ENCODE results near the gene RASAL2. TPM values are rescaled to one million over a fixed set of nuclear protein-coding genes. Genes with fewer than 3 reads are reported as not detected.
A peak's percentile ranks its signal among the peaks of the same experiment; 100 is the strongest.

The RASAL2 gene
- total and polyA plus RNA-seq, 9 of the 15 experiments (the other 6 are each of a cell fraction or from before 2014, with no cell fraction given), result 0.13 to 1.0 (median 0.62) TPM

GRCh38 chr1:178093494-178093950 lies 382 bp upstream of the RASAL2 start (continued):
- TF ChIP-seq ARID1B (IDR thresholded peaks at IDR 0.05), result no peak
- TF ChIP-seq HMBOX1 (IDR thresholded peaks at IDR 0.05), result no peak
- TF ChIP-seq HDAC1 (IDR thresholded peaks at IDR 0.05), result no peak
- TF ChIP-seq XRCC3 (IDR thresholded peaks at IDR 0.05), result no peak
- no peak for TF ChIP-seq PRMT5 (CRISPR knock-in tag; IDR thresholded peaks at IDR 0.05)
- no peak for TF ChIP-seq CLOCK (CRISPR knock-in tag; IDR thresholded peaks at IDR 0.05; ENCODE audit: borderline replicate concordance)
- no peak for TF ChIP-seq MTA3 (IDR thresholded peaks at IDR 0.05; ENCODE audit: borderline replicate concordance)
- TF ChIP-seq ARID3A (IDR thresholded peaks at IDR 0.05; ENCODE audit: borderline replicate concordance, low read depth, low read length), result peak; percentile 31; the same call in 1 of the 2 replicates
- no peak for TF ChIP-seq JUNB (CRISPR knock-in tag; conservative IDR thresholded peaks at IDR 0.05)
- no peak for TF ChIP-seq HNRNPH1 (optimal IDR thresholded peaks at IDR 0.05; ENCODE audit: low read depth, low read length)
- no peak for TF ChIP-seq POU5F1 (IDR thresholded peaks at IDR 0.05; ENCODE audit: borderline replicate concordance, low read depth, low read length, partially characterized antibody)
- peak; percentile 35 for TF ChIP-seq NEUROD1 (IDR thresholded peaks at IDR 0.05; ENCODE audit: borderline replicate concordance, low read depth, low read length, partially characterized antibody)
- TF ChIP-seq STAG1 (CRISPR knock-in tag; IDR thresholded peaks at IDR 0.05; ENCODE audit: borderline replicate concordance), result no peak
- TF ChIP-seq ZNF280B (CRISPR knock-in tag; IDR thresholded peaks at IDR 0.05), result no peak
- no peak for TF ChIP-seq DNMT1 (IDR thresholded peaks at IDR 0.05)
- no peak for TF ChIP-seq NR2C1 (IDR thresholded peaks at IDR 0.05)
- TF ChIP-seq NR2C1 (tag; IDR thresholded peaks at IDR 0.05), result no peak
- no peak for TF ChIP-seq CBFB (CRISPR knock-in tag; IDR thresholded peaks at IDR 0.05)
- no peak for TF ChIP-seq RFX7 (CRISPR knock-in tag; IDR thresholded peaks at IDR 0.05)
- TF ChIP-seq SMARCA5 (IDR thresholded peaks at IDR 0.05), result no peak
- no peak for TF ChIP-seq E2F3 (CRISPR knock-in tag; IDR thresholded peaks at IDR 0.05)
- TF ChIP-seq TRIM28 (IDR thresholded peaks at IDR 0.05), result no peak

Measured in K562 (cell line).